Stimulated activated CD8-positive, alpha-beta memory T cell treated with anti-CD3 and anti-CD28 coated beads, Interleukin-15, amount 100 ng/mL, for 4 hours (primary cell): Measurements from ENCODE around the gene LRRC27.

Experiments
- DNase-seq, 2 donors: peaks; one replicate each; pipeline ENCODE4 v3.0.0-alpha.2; 2020; ENCODE audit warnings: low read depth in 2 of 2

Gene LRRC27

DNA sequence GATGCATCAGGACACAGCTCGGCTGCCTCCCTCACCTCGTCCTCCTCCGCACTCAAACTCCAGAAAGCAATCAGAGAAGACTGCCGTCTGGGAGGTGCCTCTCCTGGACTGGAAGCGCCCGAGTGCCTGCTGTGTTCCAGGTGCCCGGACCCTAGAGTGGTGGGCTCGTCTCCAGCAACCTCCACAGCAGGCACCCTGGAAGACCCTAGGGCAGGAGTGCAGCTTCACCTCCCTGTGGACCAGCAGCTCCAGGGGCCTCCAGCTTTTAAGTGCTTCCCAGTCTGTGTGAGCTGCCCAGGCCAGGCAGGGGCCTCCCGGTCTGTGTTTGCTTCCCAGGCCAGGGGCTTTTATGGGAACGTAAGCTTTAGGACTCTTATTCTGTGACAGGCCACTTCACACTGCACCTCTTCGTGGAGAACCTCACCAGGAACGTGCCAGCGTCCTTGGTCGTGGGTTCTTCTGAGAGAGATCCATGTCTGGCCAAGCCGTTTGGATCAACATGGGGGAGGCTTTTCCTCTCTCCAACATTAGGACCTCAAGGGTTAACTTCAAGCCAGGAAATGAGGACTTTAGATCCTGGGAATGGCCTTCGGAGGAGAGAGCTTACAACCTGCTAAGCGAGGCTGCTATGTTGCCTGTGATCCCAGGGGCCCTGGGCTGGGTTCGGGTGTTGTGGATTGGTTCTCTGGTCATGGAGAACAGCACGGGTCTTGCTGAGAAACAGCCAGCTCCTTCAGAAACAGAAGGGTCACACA lies 59.1 kb downstream of the LRRC27 start:
- no peak for DNase-seq

DNA sequence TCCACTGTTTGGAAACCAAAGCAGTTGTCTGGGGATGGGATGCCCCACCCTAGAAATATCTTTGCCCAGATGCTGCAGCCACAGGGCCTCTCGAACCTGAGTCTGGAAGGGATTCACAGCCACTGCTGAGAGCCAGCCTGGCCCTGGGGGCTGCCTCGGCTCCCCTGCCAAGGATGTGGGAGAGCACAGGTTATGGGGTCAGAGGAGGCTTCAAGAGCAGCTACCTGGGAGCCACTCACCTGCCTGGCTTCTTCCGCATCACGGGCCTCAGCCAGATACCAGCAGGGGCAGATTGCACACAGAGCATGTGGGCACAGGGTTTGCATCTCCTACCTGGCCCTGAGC lies 59.7 kb downstream of the LRRC27 start:
- no peak for DNase-seq

DNA sequence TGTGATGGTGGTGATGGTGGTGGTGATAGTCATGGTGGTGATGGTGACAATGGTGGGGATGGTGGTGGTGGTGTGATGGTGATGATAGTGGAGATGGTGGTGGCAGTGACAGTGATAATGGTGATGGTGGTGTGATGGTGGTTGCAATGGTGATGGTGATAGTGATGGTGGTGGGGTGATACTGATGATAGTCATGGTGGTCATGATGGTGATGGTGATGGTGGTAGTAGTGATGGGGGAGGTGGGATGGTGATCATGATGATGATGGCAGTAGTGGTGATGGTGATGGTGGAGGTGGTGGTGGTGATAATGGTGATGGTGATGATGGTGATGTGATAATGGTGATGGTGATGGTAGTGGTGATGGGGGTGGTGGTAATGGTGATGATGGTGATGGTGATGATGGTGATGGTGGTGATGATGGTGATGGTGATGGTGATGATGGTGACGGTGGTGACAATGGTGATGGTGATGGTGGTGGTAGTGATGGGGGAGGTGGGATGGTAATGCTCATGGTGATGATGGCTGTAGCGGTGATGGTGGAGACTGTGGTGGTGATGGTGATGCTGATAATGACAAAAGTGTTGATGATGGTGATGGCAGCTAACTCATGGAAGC lies 60.3 kb downstream of the LRRC27 start:
- no peak for DNase-seq

DNA sequence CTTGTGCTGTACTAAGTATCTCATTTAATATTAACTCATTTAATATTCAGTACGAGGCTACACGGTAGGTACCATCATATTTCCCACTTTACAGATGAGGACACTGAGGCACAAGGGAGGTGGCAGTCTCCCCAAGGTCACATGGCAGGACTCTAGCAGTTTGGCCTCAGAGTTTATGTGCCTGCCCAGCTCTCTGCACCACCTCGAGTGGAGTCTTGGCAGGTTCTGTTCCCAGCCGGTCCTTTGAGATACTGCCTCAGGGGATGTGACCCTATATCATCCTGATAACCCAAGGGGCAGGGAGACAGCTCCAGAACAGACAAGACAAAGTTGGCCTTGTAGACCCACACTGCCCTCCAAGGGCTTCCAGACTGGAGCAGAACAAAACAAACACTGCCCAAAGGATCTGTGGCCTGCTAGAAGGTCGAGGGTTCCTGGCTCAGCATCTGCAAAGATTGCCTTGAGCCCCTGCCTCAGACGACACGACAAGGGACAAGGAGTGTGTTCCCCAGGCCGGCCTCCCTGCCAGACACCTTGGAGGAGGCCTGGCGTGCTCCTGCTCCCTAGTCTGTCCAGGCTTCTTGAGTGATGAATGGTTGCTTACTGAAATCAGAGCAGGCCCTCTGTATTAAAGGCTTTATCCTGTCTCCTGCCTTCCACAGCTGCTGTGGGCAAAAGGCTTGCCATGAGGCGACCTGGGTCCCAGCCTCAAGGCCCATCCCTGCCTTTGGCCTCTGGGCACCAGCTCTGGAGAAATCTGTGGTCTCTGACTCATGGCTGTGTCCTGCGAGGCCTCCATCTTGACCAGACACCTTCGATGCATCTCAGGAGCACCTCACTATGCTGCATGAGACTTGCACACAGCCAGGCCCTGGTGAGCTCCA lies 61.1 kb downstream of the LRRC27 start:
- DNase-seq, result no peak

- no peak for DNase-seq
Measured at GRCh38 chr10:132393695-132394181, 61.7 kb downstream of the LRRC27 start.

DNA sequence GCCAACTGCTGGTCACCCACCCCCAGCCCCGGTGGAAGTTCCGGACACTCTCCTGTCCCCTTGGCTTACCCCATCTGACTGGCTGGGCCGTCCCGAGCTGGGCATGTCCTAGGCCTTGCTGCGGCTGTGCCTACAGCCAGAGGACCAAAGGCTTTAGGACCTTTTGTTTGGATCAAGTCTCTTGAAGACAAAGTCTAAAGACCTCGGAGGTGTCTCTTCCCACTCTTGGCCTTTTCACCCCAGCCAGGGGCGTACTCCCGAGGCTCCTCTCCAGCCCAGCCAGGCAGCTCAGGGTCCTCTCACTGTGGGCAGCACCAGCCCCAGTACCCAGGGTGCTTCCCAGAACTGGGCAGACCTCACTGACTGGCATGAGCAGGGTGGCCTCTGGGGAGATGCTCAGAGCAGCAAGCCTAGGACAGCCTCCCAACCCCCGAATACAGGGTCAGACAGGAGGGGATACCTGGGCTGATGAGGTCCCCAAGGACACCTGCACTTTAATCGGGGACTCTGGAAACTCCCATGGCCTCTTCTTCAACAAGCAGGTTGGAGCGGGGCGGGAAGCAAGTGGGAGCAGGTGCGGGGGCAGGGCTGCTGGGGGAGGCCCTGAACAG lies 62.3 kb downstream of the LRRC27 start:
- DNase-seq, result no peak

GRCh38 chr10:132394936-132395703 lies 63.1 kb downstream of the LRRC27 start:
- DNase-seq, result no peak

DNA sequence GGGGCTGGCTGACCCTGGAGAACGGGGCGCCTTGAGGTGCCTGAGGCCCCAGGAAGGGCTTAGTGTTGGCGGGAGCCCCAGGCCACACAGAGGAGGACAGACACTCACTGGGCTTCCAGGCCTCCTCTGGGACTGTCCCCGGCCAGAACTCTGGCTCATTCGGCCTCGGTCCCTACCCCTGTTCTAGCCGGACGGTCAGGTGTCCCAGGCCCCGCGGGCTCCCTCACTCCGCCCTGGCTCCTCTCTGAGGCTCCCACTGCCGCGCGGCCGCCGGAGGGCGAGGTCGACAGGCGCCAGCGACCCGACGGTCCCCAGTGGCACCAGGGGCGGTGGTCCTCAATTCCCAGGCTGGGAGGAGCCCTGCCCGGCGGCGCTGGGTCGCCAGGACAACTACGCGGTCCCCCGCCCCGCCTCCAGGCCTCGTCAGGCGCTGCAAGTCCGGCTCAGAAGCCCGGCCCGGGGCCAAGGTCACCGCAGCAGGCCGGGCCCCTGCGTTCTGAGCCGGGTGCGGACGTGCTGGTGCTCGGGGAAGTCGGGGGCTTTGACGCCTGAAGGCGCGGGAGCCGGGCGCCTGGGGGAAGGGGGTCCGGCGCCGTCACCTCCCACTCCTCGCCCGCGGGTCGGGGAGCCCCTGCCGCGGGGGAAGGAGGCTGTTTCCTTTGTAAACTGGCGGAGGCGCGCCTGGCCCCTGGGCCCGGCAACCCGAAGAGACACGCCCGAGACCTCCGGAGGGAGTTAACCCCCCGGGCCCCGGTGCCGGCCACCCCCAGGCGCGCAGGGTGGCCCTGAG lies 63.9 kb downstream of the LRRC27 start:
- DNase-seq, result no peak

DNA sequence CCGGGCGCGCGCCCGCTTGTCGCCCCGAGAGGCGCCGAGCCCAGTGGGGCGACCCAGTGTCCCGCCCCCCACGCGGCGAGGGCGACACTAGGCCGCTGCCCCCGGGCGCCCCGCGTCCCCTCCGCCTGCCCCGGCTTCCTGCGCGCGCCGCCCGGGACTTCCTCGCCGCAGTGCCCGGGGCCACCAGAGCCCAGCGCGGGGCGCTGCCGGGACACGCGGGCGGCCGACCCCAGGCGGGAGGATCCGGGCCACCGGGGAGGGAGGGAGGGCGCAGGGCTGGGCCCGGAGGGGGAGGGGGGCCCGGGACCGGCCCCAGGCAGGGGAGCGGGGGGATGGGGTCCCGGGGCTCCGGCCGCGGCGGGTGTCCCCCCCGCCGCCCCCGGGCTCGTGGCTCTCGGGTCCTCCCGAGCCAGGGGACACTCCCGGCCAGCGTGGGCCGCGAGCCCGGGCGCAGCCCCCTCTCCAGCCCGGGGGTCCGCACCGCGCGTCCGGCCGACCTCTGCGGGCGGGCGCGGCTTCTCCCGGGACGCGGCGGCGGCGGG lies 64.6 kb downstream of the LRRC27 start:
- peak in 1 of 2 donors; percentile 36 for DNase-seq

GRCh38 chr10:132397036-132397541 lies 65.1 kb downstream of the LRRC27 start, which contains the start of gene PWWP2B:
Gene PWWP2B, plus strand, starts transcription at chr10:132397200. Its CDS starts 27 bp downstream, at chr10:132397227.
- peak; percentile 31 to 57 for DNase-seq

- DNase-seq, result no peak
Measured at GRCh38 chr10:132397671-132398565, 65.9 kb downstream of the LRRC27 start.

DNA sequence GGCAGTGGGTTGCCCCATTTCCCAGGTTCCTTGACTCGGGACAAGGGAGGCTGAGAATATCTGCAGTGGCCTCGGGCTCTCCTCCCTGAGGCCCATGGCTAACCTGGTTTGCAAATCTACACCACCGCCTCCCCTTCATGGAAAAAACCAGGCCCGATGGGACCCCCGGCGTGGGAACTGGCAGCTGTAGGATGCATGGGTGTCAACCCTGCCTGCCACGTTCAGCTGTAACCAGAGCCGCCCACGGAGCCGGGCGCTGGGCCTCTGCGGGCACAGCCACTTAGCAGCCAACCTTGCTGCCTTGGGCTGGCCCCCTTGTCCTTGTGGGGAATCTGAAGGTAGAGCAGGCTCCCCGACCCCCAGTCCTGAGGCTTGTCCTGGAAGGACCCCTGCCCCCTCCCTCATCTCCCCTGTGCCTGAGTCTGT lies 66.6 kb downstream of the LRRC27 start:
- no peak for DNase-seq

GRCh38 chr10:132399117-132400035 lies 67.4 kb downstream of the LRRC27 start:
- no peak for DNase-seq

DNA sequence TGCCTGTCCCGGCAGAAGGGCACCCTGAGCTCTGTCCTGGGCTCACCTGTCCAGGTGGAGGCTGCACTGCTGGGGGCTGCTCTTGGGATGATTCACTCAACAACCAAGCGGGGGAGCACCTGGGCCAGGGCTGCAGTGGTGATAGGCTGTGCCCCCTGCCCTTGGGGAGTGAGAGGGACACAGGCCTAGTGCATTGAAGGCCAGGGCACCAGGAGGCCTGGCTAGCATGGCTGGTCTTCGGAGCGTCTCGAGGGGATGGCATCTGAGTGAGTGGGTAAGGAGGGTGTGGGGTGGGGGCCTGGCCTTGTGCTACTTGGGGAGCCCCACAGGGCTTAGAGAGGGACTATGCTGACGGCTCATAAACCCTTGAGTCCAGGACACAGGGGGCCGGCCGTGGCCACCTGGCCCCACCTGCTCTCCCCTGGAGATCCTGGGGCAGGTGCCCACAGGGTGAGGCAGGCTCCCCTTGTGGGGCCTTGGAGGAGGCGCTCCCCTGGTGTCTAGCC lies 68.1 kb downstream of the LRRC27 start:
- DNase-seq, result no peak

DNA sequence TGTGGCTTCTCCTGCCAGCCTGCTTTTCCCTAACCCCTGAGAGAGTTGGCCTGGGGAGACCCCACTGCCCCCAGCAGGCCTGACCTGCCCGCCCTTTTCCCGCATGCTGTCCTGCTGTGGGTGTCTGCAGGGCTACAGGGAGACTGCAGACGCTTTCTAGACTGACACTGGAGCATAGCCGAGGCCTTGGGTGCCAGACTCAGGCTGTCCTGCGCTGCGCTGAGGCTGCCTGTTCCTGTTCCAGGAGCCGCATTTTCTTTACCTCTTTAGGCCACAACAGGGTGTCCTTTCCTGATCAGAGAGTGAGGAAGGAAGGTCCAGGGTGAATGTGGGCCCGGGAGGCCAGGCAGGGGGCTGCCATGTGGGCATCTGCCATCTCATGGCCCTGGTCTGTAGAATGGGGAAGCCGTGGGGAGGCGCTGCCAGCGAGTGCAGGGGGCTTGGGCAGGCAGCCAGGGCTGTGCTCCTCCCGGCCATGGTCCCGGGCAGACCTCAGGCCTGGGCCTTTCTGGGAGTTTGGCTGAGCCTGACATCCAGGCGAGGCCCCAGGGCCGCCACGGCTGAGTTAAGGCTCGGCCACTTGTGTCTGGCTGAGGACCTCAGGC lies 68.7 kb downstream of the LRRC27 start:
- no peak for DNase-seq

DNA sequence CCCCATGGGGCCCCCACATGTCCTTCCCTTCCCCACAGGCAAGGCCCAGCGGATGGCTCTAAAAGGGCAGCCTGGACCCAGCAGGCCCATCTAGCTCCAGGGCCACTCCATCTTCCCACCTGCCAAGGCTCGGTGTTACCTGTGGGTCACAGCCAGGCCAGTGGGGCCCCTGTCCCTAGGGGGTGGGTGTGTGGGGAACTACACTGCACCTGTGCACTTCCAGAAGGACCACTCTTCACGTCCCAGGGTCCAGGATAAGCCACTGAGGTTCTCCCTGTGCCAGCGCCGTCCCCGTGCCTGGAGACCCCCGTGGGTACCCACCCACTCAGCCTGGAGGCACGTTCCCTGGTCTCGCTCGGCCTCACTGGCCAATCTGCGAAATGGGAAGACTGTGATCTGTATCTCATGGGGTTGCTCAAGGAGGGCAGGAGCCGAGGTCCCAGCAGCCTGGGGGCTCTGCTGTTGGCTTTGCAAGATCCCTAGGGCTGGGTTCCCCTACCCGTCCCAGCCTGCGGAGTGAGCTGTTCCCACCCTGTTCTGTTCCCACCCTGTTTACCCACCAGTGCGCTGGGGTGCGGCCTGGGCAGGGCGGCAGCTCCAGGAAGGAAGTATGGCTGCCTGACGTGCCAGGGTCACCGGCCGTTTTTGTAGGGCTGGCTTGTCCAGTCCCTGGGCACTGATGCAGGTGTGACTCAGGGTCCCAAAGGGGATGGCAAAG lies 69.6 kb downstream of the LRRC27 start:
- no peak for DNase-seq
